A549 (cell line): ENCODE data around the gene HOXD9. TPM values are rescaled to one million over a fixed set of nuclear protein-coding genes. Genes with fewer than 3 reads are reported as not detected.

Experiments used
- ATAC-seq, 2 experiments: fragments of 200-7000 bp in 1 of 2; fragments of >200 bp in 1 of 2; cut with Nextera tagmentation in 1 of 2; cut with Tn5 transposase in 1 of 2; 3 replicates each; pipeline versions ENCODE4 v1.8.0 to v1.9.1; 2018 to 2020; ENCODE audit warnings: mild to moderate bottlenecking in 1 of 2, moderate library complexity in 1 of 2
- CTCF ChIA-PET: fragments of 300-600 bp; sonication (Branson Sonifier 250); formaldehyde crosslinking; extraction: SDS; loops from one replicate; lab custom pipeline; 2021; ENCODE audit warnings: antibody characterized with exemption, inconsistent platforms; lab: Yijun Ruan, JAX
- POLR2A ChIA-PET: fragments of 350-600 bp; formaldehyde crosslinking; extraction: SDS; loops from one replicate; lab custom pipeline; 2021; ENCODE audit warnings: antibody characterized with exemption, inconsistent platforms; lab: Yijun Ruan, JAX
- DNase-seq, 2 experiments: peaks; one replicate each; pipeline versions ENCODE4 v3.0.0 to v3.0.0-alpha.2; 2011 to 2016; ENCODE audit warnings: low read depth in 1 of 2, low spot score in 1 of 2
- FAIRE-seq: peaks from 2 replicates; lab custom pipeline; 2011; peaks lifted over from hg19 to GRCh38; lab: Jason Lieb, UNC
- H3K27ac ChIP-seq, 2 experiments: fragments of >200 bp; sonication (Bioruptor Twin); formaldehyde crosslinking; 3 replicates each; pipeline ENCODE4 v1.5.1; 2016 to 2017
- H3K4me1 ChIP-seq: fragments of >200 bp; sonication (Bioruptor Twin); formaldehyde crosslinking; 3 replicates; pipeline ENCODE4 v1.6.1; 2016
- H3K4me2 ChIP-seq: fragments of >200 bp; sonication (Bioruptor Twin); formaldehyde crosslinking; 3 replicates; pipeline ENCODE4 v1.6.1; 2016
- H3K4me3 ChIP-seq: fragments of >200 bp; sonication (Bioruptor Twin); formaldehyde crosslinking; 3 replicates; pipeline ENCODE4 v1.5.1; 2016
- H3K9me3 ChIP-seq: fragments of >200 bp; sonication (Bioruptor Twin); formaldehyde crosslinking; 3 replicates; pipeline ENCODE4 v1.6.1; 2016
- ATOH8 ChIP-seq: fragments of 250-450 bp; sonication (Bioruptor Pico); IDR thresholded peaks from 2 replicates; pipeline ENCODE4 v1.5.0; 2020; ENCODE audit warnings: low read depth, mild to moderate bottlenecking, moderate library complexity
- BCL3 ChIP-seq: fragments of >200 bp; sonication (Bioruptor Twin); formaldehyde crosslinking; IDR thresholded peaks from 3 replicates; pipeline ENCODE4 v1.6.1; 2016
- CBX2 ChIP-seq: fragments of 200-600 bp; sonication (generic); IDR thresholded peaks from 2 replicates; pipeline ENCODE4 v1.6.1; 2016; ENCODE audit warnings: low read depth, mild to moderate bottlenecking, borderline replicate concordance
- CEBPB ChIP-seq, 2 experiments: fragments of >200 bp in 1 of 2; sonication (Bioruptor Twin) in 1 of 2; formaldehyde crosslinking in 1 of 2; IDR thresholded peaks; 2 replicates each; pipeline ENCODE4 v1.6.1; 2012 to 2016
- CTCF ChIP-seq: fragments of >200 bp; sonication (Bioruptor Twin); formaldehyde crosslinking; IDR thresholded peaks from 3 replicates; pipeline ENCODE4 v1.5.1; 2016
- E2F6 ChIP-seq: IDR thresholded peaks from 2 replicates; pipeline ENCODE4 v1.6.1; 2012; ENCODE audit warnings: low read depth, borderline replicate concordance
- EHF ChIP-seq: fragments of 250-450 bp; sonication (Bioruptor Pico); IDR thresholded peaks from 2 replicates; pipeline ENCODE4 v1.5.0; 2020; ENCODE audit warnings: mild to moderate bottlenecking
- EHMT2 ChIP-seq: fragments of 200-600 bp; sonication (generic); IDR thresholded peaks from 2 replicates; pipeline ENCODE4 v1.6.1; 2016; ENCODE audit warnings: antibody characterized with exemption, low read depth, mild to moderate bottlenecking, moderate library complexity
- HDAC2 ChIP-seq: fragments of 200-600 bp; sonication (generic); IDR thresholded peaks from 2 replicates; pipeline ENCODE4 v1.6.1; 2016
- HES2 ChIP-seq: fragments of >200 bp; sonication (Bioruptor Twin); formaldehyde crosslinking; IDR thresholded peaks from 2 replicates; pipeline ENCODE4 v1.6.1; 2016
- HMGXB4 ChIP-seq: fragments of 250-450 bp; sonication (Bioruptor Pico); IDR thresholded peaks from 2 replicates; pipeline ENCODE4 v1.5.0; 2021; ENCODE audit warnings: mild to moderate bottlenecking, moderate library complexity, borderline replicate concordance
- KDM1A ChIP-seq: fragments of 200-600 bp; sonication (generic); IDR thresholded peaks from 2 replicates; pipeline ENCODE4 v1.6.1; 2016; ENCODE audit warnings: low read depth, mild to moderate bottlenecking
- KDM5A ChIP-seq: fragments of 200-600 bp; sonication (generic); IDR thresholded peaks from 2 replicates; pipeline ENCODE4 v1.6.1; 2016; ENCODE audit warnings: antibody characterized with exemption, mild to moderate bottlenecking
- MAFK ChIP-seq: fragments of 450-650 bp; IDR thresholded peaks from 2 replicates; pipeline ENCODE4 v1.6.1; 2014; ENCODE audit not compliant: partially characterized antibody
- MAX ChIP-seq: IDR thresholded peaks from 2 replicates; pipeline ENCODE4 v1.6.1; 2012
- MYC ChIP-seq: IDR thresholded peaks from 2 replicates; pipeline ENCODE4 v1.6.1; 2012; ENCODE audit warnings: mild to moderate bottlenecking, inconsistent platforms, low read length, improper control_type of control experiment, borderline replicate concordance
- NPAS2 ChIP-seq: fragments of 250-450 bp; sonication (Bioruptor Pico); IDR thresholded peaks from 2 replicates; pipeline ENCODE4 v1.8.0; 2022; ENCODE audit warnings: mild to moderate bottlenecking, moderate library complexity, borderline replicate concordance
- POLR2AphosphoS2 ChIP-seq: conservative IDR thresholded peaks from 2 replicates; pipeline ENCODE4 v1.6.1; 2012; ENCODE audit warnings: low read length, improper control_type of control experiment, inconsistent platforms
- RCOR1 ChIP-seq: fragments of 150-350 bp; IDR thresholded peaks from 2 replicates; pipeline ENCODE4 v1.6.1; 2014; ENCODE audit warnings: antibody characterized with exemption, low read length, low read depth
- RFX5 ChIP-seq: fragments of 450-650 bp; IDR thresholded peaks from 2 replicates; pipeline ENCODE4 v1.7.1; 2014; ENCODE audit warnings: antibody characterized with exemption, mild to moderate bottlenecking, moderate library complexity
- SMC3 ChIP-seq: fragments of >200 bp; sonication (Bioruptor Twin); formaldehyde crosslinking; IDR thresholded peaks from 3 replicates; pipeline ENCODE4 v1.6.1; 2018; ENCODE audit warnings: inconsistent platforms
- ZFP36 ChIP-seq: fragments of 450-650 bp; IDR thresholded peaks from 2 replicates; pipeline ENCODE4 v1.6.1; 2014; ENCODE audit warnings: borderline replicate concordance; ENCODE audit not compliant: partially characterized antibody
- WGBS: methylation state at CpG from one replicate; pipeline ENCODE4 v1.1.6; 2017; ENCODE audit errors: missing lambda C conversion rate; 5-methylcytosine and 5-hydroxymethylcytosine counted together
- polyA plus RNA-seq, 4 experiments: library from polyadenylated mRNA; depleted of rRNA in 3 of 4; stranded (reverse); fragments of >200 nt; fragmentation: RNase III in 1 of 4; extraction: RNeasy Plus Mini Kit Qiagen cat#74134 plus additional on column Dnase treatment in 1 of 4; gene quantifications; 2 replicates in 3 of 4; 3 replicates in 1 of 4; pipeline ENCODE4 v1.2.3, GENCODE V29; 2011 to 2017

HOXD9 gene
- polyA plus RNA-seq, 2 of the 4 experiments (the other 2 are of a cell fraction): 0.45 to 1.0 TPM

GRCh38 chr2:176092270-176093144 is 30.0 kb upstream of the HOXD9 start, which contains the start of gene HOXD13 (continued):
- TF ChIP-seq BCL3: no peak
- no peak for TF ChIP-seq CEBPB (IDR thresholded peaks at IDR 0.05)
- TF ChIP-seq RCOR1: no peak
- TF ChIP-seq HDAC2: no peak
- no peak for TF ChIP-seq CTCF
- TF ChIP-seq EHMT2: no peak

- DNase-seq: no peak
- H3K9me3 ChIP-seq: no peaks in the 10 kb centered on the region
- no peak for FAIRE-seq
- peak overlapping the region in 1 of 2 experiments; percentile 79; a peak in 3 of 6 replicates for H3K27ac ChIP-seq
- ChIA-PET POLR2A (no interaction called here), CTCF (interaction anchor here (1.2 to 2.2 kb wide), 6 partner anchors 8 to 726 kb away, joined by 3 to 9 read pairs (median 4); no protein-coding TSS in a partner anchor)
- peak overlapping the region; percentile 67 for H3K4me2 ChIP-seq
- 53% methylated on average over 23 of the region's 53 CpGs for WGBS
- peak; percentile 32 to 39; a peak in 4 of 6 replicates for ATAC-seq
- peak overlapping the region; percentile 46 for H3K4me3 ChIP-seq
- TF ChIP-seq MAX (peak; percentile 75), E2F6 (peak; percentile 30; the same call in 1 of the 2 replicates), MYC (no peak), SMC3 (no peak), CTCF (0 out of 3 replicates have a peak, but pooled peaks have one; percentile 7), KDM5A (no peak)
- peaks cover 7% of the 10 kb centered on the region; the same call in 2 of the 3 replicates for H3K4me1 ChIP-seq
These were observed 29.2 kb upstream of the HOXD9 start for GRCh38 chr2:176093145-176093897.

- CTCF ChIA-PET: interaction anchor here (1.2 to 2.1 kb wide), 5 partner anchors 8 to 726 kb away, joined by 3 to 9 read pairs (median 3); no protein-coding TSS in a partner anchor
- Histone ChIP-seq H3K27ac (no peak overlapping the region), H3K4me3 (no peak overlapping the region), H3K9me3 (no peaks in the 10 kb centered on the region), H3K4me1 (peaks cover 7% of the 10 kb centered on the region; the same call in 2 of the 3 replicates), H3K4me2 (peak overlapping the region; percentile 67; the same call in 1 of the 3 replicates)
- WGBS: 58% methylated on average over 8 of the region's 8 CpGs
- POLR2A ChIA-PET: no interaction called here
- DNase-seq: no peak
- TF ChIP-seq KDM1A: no peak
- TF ChIP-seq ZFP36: no peak
- no peak for TF ChIP-seq HES2
- TF ChIP-seq HMGXB4 (CRISPR knock-in tag): no peak
- no peak for TF ChIP-seq CBX2
- TF ChIP-seq POLR2AphosphoS2: no peak
- TF ChIP-seq EHF (CRISPR knock-in tag): no peak
- no peak for TF ChIP-seq MAFK
- no peak for TF ChIP-seq NPAS2 (CRISPR knock-in tag)
- TF ChIP-seq RFX5: no peak
- TF ChIP-seq ATOH8 (CRISPR knock-in tag): no peak
- FAIRE-seq: no peak
- no peak for ATAC-seq
These were observed 28.6 kb upstream of the HOXD9 start for GRCh38 chr2:176093898-176094249.
